ENCODE data around the gene CHAD.

- TF ChIP-seq YY1 (IDR thresholded peaks at IDR 0.05; ENCODE audit: insufficient read depth, insufficient read length) (no peak), ZNF274 (IDR thresholded peaks at IDR 0.05; ENCODE audit: low read depth, low read length) (no peak), SUZ12 (IDR thresholded peaks at IDR 0.05; ENCODE audit: extremely low read depth, insufficient read depth, insufficient read length) (no peak)
Observed at GRCh38 chr17:50464121-50464520, 4.6 kb downstream of the CHAD start.
